HuH-7 (cell line): ENCODE measurements around the gene YOD1.

Experiments
- DNase-seq: peaks from one replicate; pipeline ENCODE4 v3.0.0; 2011; ENCODE audit warnings: low spot score

YOD1 gene

GRCh38 chr1:207025146-207025880 is 25.7 kb downstream of the YOD1 start:
- DNase-seq = no peak

- DNase-seq = no peak
Observed at GRCh38 chr1:207024202-207025145, 26.5 kb downstream of the YOD1 start.

GRCh38 chr1:207022996-207023679 is 27.9 kb downstream of the YOD1 start:
- DNase-seq = no peak

GRCh38 chr1:207021876-207022596 is 29.0 kb downstream of the YOD1 start:
- DNase-seq = no peak

DNA sequence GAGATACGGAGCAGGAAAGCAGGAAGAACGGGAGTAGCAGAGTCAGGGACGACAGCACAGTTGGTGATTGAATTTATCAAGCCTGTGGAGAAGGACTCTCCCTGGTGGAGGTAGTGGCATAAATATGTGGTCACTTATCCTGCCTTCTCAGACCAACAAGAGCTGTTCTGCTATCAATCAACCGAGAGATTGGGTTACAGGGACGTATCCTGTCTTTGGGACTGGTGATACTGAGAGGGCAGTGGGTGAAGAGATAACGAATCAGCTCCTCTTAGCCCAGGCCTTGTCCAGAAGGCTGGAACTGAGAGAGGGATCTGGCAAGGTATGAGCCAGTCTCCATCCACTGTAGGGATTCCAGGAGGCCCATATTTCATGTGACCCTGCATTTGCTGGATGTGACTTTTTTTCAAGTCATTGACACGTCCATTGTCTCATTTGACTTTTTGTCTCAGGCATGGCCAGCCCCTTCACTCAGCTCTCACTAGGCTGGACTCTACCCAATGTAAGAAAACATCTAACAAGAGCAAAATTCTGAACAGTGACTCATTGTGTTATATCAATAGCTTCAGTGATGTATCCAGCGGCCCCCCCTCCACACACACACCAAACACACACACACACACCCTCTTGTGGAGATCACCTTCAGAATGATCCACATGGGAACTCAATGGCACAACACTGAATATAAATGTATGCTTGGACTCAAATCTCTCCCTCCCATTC is 29.7 kb downstream of the YOD1 start:
- no peak for DNase-seq

DNA sequence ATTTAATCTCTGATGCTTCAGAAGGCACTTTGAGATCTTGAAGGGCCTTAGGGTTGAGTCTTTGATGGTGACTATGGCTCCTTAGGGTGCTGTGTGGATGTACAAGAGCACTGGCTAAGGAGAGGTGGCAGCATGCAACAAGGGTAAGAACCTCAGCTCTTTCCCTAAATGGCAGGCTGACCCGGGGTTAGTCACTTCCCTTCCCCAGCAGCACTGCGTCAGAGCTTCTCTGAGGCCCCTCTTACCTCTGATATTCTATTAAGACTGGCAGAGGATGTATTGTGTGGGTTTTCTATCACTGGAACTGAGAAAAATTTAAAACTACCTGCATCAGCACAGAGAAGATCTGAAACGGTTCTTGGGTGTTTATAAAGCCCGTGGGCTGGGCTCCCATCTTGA is 30.3 kb downstream of the YOD1 start:
- DNase-seq = no peak

DNA sequence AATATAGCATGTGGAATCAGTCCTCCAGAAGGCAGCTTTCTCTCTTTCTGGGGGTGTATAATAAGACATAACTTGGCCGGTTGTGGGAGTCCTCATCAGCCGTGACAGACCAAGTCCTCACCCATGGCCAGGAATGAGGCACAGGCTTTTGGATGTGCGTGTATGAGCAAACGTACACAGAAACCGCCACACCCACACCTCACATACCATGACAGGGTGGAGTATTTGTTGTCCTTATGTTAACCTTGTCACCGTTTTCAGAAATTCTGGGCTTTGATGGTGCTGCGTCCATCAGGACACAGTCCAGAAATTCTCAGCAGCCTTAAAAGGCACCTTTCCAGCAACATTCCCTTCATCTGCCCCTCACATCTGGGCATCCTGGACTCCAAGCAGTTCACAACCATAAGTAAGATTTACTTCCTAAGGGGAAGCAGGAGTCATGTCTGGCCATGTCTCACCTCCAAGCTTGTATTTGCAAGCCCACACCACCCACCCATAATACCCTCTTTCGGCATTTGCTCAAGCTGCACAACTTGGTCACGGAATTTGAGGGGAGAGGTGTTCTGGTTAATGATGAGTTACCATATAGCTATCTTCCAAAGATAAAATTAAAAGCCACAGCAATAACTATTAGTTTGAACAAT is 30.8 kb downstream of the YOD1 start:
- DNase-seq = no peak

GRCh38 chr1:207019661-207020060 is 31.3 kb downstream of the YOD1 start:
- no peak for DNase-seq

DNA sequence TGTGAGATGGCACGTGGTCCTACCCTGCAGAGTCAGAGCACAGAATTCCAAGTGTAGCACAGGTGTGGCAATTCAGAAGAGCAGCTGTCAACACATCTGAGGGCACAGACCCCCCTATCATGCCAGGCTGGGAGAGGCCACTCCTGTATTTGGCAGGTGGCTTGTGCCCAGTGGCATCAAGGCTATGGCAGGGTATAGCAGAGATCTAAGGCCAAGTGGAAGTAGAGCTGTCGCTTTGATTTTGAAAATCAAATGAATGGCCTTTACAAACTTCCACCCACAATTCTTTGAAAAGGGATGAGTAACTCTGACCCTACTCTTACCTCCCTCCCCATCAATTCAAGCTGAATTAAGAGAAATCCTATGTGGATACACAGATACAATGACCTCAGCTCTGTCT is 31.8 kb downstream of the YOD1 start:
- DNase-seq = no peak

DNA sequence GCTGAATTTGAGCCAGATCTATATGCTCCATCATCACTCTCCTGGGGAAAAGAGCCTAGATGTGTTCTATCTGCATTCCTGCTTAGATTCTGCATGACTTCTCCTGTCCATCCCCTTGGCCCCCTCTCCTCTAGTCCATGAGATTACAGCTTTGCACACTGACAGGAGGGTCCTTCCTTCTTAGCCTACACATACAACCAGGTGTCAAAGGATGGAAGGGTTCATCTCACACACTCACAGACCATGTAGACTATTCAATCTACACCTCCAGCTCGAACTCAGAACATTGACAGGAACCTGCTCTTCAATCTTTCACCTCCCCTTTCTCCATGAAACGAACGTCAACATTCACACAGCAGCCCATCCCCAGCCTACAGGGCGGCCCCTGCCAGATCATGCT is 32.3 kb downstream of the YOD1 start:
- DNase-seq = no peak

GRCh38 chr1:207017615-207018559 is 33.1 kb downstream of the YOD1 start:
- DNase-seq = no peak

- DNase-seq = no peak
Observed at GRCh38 chr1:207015791-207016190, 35.2 kb downstream of the YOD1 start.

DNA sequence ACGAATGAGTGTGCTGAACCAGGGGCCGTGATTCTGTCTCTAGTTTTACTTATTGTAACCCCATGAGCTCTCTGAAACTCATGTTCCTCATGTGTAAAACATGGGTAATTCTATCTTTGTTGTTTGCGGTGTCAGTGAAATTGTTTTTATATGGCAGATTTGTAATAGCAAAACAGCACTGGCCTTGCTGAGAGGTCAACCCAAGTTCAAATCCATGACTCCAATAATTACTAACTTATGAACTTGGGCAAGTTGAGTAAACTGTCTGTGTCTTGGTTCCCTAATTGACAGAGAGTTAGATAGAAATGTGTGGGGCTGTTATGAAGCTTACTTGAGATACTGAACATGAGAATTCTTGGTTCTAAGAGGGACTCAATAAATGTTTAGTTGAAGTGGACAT is 36.3 kb downstream of the YOD1 start:
- DNase-seq = no peak

DNA sequence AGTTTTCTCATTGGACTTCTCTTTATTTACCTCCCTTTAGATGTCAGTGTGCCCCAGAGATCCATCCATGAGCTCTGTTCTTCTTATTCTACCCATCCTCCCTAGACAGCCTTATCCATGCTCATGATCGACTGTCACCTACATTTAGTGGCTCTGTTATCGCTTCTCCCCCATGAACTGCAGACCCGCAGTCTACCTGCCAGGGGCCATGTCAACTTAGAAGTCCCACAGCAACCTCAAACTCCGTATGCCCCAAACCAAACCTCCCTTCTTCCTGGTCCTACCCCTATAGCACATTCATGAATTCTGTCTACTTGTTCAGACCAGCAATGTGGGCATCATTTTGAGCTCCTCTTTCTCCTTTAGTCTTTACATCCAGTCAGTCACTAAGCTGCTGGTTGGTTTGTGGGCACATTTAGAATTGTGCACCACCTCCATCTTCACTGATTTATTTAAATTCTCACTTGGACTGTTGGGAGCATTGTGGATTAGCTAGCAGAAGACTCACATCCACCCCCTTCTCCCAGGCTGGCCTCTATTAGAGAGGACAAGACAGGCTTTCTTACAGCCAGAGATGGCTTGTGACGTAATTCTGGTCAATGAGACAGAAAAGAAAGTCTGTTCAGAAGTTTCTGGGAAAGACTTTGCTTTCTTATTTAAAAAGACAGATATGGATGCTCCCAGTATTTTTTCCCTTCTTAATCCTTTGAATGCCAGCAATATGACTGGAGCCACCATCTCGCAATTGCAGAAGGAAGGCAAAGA is 37.5 kb downstream of the YOD1 start:
- no peak for DNase-seq

- no peak for DNase-seq
Observed at GRCh38 chr1:207010726-207011125, 40.3 kb downstream of the YOD1 start.

DNA sequence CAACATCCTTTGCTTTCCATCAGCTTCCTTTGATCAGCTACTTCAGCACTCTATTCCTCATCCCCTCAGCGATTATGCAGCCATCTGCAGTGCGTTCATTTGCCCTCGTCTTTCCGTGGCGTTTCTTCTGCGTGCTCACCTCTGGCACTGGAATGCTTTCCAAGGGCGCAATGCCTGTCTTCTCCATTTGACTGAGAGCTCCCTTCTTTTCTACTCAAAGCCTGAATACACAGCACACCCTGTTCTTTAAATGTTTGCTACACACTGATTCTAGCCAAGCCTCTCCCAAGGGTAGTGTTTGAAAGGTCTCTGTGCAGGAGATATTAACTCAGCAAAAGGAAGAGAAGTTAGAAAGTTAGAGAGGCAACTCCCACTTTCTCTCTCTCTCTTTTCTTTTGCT is 41.1 kb downstream of the YOD1 start:
- no peak for DNase-seq

GRCh38 chr1:207009182-207009850 is 41.7 kb downstream of the YOD1 start:
- DNase-seq = no peak

DNA sequence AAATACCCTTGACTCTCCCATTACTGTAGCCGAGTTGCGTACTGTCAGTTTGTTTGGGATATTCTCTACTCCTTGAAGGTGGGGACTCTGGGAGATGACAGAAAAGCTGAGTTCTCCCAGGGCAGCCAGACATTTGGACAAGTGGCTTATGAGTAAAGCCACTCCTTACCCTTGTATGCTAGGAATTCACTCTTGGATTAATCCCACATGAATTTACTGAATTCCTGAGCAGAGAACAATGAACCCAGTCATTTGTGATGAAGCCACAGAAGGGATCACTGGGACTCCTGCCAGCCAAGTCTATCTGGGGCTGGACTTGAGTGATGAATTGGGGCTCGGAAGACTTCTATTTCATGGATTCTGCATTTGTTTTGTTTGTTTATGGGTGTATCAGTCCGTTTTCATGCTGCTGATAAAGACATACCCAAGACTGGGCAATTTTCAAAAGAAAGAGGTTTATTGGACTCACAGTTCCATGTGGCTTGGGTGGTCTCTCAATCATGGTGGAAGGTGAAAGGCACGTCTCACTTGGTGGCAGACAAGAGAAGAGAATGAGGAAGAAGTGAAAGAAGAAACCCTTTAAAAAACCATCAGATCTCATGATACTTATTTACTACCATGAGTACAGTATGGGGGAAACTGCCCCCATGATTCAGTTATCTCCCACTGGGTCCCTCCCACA is 43.5 kb downstream of the YOD1 start:
- DNase-seq = no peak
